HG03469 (cell line): ENCODE measurements around the gene SOWAHC.
"Not testable (repeated sequence)": the region's sequence is repeated elsewhere in the genome, so short reads cannot be mapped to it uniquely, and the experiment has no call there.

ENCODE experiments used
- ATAC-seq: cut with Tn5 transposase; IDR thresholded peaks from one replicate; pipeline ENCODE4 v1.9.1; 2021; ENCODE audit warnings: mild to moderate bottlenecking, moderate library complexity, moderate number of reproducible peaks; ENCODE audit not compliant: unreplicated experiment

Gene SOWAHC, protein sequence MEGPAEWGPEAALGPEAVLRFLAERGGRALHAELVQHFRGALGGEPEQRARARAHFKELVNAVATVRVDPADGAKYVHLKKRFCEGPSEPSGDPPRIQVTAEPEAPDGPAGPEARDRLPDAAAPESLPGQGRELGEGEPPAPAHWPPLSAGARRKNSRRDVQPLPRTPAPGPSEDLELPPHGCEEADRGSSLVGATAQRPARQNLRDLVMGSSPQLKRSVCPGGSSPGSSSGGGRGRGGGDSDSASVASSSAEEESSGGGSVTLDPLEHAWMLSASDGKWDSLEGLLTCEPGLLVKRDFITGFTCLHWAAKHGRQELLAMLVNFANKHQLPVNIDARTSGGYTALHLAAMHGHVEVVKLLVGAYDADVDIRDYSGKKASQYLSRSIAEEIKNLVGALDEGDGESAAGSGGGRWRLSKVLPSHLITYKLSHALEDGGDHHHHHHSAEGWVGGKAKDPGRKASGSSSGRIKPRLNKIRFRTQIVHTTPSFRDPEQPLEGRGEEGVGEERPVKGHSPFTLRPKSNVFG

DNA sequence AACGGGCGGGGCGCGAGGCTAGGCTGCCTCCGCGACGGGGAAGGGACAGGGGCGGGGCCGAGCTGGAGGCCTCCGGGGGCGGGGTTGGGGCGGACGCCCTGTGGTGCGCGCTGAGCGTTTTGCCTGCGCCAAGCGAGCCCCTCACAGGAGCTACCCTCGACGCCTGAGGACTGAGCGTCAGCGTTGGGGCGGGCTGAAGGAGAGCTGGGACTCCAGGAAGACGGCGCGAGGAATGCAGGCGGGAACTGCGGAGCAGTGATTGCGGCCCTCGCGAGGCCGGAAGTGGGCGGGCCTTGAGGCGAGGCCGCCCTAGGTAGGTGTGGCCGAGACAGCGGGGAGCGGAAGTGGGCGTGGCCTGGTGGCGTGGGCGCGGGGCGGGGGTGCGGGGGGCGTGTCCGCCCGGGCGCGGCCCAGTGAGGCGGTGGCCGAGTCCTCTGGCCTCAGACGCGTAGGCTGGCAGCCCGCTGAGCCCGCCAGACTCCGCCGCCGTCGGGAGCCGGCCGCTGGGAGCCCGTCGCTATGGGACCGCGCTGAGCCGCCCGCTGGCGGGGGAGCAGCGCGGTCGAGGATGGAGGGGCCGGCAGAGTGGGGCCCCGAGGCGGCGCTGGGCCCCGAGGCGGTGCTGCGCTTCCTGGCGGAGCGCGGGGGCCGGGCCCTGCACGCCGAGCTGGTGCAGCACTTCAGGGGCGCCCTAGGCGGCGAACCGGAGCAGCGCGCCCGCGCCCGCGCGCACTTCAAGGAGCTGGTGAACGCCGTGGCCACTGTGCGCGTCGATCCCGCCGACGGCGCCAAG is at the start of gene SOWAHC, which contains the start of gene SEPTIN10:
TSS of gene SOWAHC (plus strand) at position 443 of the 793 bp plus-strand sequence. CDS start at position 569, 126 bp downstream.
TSS of gene SEPTIN10 (minus strand) at position 45 of the 793 bp plus-strand sequence. CDS start 139 bp downstream, outside the sequence.
- ATAC-seq = peak; percentile 50

DNA sequence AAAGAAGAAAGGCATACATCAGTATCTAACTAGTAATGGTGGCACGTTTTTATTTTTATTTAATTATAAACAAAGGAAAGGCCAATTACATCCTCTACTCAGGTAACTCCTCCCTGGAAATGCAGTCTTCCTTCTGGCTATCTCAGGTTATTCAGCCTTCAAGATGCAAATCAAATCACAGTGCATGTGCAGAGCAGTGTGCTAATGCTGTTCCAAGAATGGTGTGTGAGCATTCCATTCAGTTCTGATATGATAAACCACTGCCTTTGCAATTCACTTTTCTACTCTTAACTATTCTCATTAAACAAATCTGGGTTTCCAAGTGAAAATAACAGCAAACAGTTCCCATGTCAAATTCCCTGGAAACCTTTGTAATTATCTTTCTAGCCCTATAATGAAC is 38.8 kb upstream of the SOWAHC start:
- no peak for ATAC-seq

DNA sequence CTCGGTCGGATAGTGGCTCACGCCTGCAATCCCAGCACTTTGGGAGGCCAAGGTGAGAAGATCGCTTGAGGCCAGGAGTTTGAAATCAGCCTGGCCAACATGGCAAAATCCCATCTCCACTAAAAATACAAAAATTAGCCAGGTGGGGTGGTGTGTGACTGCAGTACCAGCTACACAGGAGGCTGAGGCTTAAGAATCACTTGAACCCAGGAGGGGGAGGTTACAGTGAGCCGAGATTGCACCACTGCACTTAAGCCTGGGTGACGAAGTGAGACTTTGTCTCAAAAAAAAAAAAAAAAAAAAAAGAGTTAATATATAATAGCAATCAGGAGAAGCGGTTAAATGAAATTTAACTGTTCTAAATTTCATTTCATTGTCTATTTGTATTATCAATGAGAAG is 36.5 kb upstream of the SOWAHC start:
- not testable (repeated sequence) for ATAC-seq

DNA sequence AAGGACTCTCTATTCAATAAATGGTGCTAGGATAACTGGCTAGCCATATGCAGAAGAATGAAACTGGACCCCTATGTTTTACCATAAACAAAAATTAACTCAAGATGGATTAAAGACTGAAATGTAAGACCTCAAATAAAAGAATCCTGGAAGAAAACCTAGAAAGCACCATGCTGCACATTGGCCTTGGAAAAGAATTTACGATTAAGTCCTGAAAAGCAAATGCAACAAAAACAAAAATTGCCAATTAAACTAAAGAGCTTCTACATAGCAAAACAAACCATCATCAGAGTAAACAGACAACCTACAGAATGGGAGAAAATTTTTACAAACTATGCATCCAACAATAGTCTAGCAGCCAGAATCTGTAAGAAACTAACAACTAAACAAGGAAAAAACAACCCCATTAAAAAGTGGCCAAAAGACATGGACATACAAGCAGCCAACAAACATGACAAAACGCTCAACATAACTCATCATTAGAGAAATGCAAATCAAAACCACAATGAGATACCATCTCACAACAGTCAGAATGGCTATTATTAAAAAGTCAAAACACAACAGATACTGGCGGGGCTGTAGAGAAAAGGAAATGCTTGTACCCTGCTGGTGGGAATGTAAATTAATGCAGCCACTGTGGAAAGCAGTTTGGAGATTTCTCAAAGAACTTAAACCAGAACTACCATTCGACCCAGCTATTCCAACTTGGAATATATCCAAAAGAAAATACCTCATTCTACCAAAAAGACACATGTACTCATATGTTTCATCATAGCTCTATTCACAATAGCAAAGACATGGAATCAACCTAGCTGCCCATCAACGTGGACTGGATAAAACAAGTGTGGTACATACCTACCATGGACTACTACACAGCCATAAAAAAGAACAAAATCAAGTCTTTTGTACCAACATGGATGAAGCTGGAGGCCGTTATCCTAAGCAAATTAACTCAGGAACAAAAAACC is 31.0 kb upstream of the SOWAHC start:
- no peak for ATAC-seq

DNA sequence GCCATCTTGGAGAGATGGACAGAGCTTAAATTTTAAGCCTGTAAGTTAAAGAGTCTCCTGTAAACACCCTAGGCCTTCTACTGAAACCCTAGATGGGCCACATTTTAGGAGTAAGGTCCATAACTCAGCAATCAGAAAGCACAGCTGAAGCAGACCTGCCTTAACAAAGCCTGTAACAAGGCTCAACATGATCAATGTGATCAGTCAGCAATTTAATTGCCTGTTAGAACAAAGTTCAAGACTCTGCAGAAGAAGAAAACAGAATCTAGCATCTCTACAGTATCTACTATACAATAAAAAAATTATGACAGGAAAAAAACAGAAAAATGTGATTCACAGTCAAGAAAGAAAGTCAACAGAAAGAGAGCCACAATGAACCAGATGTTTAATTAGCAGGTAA is 27.5 kb upstream of the SOWAHC start:
- no peak for ATAC-seq

DNA sequence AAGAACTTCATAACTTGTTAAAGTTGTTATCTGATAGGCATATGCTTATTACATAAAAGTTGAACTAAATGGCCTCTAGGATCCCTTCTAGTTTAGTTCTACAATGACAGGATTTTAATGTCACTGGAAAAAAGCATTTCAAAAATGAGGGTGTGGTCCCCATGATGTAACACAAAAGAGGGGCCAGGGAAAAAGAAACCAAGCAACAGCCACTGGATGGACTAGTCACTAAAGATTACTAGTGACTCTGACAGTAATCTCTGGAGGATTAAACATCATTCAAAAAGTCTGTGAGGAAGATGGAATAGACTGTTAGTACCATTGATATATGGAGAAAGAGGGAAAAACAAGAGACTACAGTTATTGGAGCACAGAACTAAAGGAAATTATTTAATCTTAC is 23.0 kb upstream of the SOWAHC start:
- ATAC-seq = no peak

DNA sequence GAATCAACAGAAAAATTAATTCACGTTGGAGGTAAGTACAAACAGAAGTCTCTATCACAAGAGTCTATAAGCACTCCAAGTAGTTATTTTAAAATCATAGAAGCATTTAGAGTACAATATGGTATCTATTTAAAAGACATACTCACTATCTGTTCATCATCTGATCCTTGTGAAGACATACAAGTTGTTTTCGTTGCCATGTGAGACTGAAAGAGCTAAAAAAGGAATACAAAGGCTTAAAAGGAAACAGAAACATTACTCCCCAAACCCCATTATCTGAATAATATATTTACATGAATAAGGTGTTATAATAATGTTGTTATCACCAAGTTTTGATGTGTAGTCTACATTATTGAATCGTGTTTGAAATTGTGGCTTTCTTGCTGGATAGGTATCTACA is 21.3 kb upstream of the SOWAHC start:
- ATAC-seq = no peak

DNA sequence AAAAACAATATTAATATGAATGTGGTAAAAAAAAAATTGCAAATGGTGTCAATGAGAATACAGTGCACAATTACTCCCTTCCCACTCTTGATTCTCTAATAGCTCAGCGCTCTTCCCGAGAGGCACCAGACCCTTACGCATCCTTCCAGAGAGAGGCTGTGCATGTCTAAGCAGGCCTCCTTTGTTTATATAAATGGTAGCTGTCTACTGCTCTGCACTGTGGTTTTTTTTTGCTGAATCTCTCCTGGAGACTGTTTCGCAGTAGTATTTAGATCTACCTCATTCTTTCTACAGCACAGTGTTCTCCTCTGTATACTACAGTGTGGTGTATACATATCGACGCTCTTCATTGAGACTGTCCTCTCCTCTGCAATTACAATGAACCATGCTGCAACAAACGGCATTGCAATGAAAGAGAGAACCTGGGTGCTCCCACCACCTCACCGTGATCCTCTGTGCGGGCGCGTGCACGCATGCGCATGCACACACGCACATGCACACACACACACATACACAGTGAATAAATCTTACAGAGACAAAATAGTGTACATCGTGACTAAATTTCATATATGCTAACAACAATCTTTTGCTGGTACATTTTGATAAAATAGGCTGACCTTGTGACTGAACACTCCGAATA is 19.8 kb upstream of the SOWAHC start:
- ATAC-seq = no peak

DNA sequence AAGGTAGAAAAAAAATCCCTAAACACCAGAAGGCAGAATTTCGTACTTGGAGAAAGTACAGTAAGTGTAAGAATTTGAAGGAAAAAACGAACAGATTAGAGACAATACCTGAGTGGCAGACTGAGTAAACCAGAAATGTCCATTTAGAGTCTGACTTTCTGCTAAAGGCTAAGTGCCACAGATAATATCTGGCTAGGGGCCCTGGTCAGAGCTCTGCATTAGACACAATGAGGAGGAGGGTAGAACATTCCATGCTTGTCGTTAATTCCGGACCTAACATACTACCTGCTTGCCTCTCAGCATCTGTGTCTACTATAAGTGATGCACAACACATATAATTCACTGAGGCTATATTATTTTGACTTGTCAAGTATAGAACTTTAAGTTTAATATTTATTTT is 18.5 kb upstream of the SOWAHC start:
- ATAC-seq = no peak

DNA sequence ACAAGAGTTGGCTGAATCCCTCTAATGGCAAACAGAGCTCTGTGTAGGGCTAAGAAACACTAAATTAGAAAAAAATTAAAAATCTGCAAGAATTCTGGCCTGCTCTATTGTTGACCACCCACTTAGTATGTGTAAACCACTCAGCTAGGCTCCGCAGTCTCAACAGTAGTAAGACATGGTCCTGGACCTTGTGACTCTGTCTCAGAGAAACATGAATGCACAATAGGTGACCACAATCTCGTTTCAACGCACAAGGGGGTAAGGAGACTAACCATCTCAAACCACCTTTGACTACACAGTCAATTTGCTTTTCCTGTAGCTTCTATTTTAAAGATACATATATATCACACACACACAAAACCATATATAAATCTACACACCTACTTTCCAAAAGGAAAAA is 16.9 kb upstream of the SOWAHC start:
- ATAC-seq = no peak

DNA sequence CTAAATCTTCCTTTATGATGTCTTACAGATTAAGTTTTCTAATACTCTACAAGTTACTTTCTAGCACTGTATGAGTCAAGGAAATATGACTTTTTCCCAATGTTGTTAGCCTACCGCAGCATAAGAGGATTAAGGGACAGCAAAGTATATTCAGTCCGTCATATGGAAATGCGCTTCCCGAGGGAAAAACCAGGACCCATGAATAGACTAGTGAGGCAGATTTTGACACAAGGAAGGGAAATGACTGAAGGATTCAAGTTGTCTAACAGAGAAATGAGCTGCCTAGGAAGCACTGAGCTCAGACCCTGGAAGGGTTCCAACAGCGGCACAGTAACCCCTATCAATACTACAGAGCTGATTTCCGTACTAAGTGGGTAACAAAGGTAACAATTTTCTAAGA is 12.4 kb upstream of the SOWAHC start:
- no peak for ATAC-seq

DNA sequence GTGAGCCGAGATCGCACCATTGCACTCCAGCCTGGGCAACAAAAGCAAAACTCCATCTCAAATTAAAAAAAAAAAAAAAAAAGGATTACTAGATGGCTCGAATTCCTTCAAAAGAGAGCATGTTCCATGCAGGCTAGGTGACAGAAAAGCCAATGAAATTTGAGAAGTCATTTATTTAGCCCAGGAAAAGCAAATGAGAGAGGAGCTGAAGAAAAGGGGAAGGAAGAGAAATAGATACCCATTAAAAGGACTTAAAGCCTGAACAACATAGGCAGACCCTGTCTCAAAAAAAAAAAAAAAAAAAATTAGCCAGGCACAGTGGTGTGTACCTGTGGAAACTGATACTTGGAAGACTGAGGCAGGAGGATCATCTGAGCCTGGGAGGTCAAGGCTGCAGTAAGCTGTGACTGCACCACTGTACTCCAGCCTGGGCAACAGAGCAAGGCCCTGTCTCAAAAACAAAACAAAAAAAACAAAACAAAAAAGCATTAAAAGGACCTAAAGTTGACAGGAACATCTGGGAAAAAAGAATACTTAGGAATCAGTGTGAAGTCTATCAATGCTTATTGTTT is 11.5 kb upstream of the SOWAHC start:
- ATAC-seq = no peak

DNA sequence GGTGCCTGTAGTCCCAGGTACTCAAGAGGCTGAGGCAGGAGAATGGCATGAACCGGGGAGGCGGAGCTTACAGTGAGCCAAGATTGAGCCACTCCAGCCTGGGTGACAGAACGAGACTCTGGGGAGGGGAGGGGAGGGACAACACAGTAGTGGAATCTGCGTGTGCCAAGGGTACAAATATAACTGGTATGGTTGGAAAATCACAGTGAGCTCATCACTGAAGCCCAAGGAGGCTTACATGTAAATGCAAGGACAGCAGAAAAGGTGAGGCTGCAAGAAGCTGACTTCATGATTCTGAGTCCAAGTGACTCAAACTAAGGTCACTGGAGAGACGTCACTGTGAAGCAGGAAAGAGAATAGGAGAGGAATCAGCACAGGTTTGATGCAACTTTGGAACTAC is 9.6 kb upstream of the SOWAHC start:
- ATAC-seq = no peak

DNA sequence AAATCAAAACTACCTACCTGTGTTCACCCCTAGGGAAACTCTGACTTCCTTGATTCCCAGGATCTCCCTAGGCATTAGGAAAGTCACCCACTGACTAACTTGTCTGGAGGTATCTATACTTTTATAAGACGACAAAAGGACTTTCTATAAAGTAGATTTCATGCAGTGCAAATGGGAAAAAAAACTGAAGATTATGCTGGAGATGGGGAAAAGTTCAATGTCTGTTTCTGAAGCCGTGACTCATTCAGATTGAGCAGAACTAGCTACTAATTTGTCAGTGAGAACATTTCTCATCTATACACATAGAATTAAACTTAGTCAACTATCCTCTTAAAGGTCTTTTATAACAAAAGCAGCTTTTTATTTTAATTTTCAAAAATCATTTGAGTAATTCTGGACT is 6.4 kb upstream of the SOWAHC start:
- ATAC-seq = no peak

DNA sequence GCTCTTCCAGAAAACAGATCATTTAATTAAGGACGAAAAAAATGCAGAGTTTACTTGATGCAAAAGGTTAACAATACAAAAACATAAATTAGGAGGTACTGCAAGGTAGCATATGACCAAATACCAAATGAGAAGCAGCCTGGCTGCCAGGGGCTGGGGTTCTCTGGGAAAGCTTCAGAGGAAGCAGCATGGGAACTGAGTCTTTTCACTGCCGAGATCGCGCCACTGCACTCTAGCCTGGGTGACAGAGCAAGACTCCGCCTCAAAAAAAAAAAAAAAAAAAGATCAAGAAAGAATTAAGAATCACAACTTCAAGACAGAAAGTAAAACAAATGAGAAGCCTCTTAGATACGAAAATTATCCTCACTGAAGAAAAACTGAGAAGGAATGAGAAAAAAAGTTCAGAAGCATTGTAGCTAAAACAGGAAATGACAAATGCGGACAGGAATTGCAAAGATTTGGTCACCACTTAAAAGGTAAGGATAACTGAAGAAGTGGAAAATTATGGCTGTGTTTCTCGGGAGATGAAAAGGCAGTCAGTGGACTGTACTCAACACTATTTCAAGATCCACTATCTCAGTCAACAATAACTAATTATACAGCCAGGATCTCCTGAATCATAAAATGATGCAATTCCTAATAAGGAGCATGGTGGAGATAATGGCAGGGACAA is 4.7 kb upstream of the SOWAHC start:
- ATAC-seq = no peak

DNA sequence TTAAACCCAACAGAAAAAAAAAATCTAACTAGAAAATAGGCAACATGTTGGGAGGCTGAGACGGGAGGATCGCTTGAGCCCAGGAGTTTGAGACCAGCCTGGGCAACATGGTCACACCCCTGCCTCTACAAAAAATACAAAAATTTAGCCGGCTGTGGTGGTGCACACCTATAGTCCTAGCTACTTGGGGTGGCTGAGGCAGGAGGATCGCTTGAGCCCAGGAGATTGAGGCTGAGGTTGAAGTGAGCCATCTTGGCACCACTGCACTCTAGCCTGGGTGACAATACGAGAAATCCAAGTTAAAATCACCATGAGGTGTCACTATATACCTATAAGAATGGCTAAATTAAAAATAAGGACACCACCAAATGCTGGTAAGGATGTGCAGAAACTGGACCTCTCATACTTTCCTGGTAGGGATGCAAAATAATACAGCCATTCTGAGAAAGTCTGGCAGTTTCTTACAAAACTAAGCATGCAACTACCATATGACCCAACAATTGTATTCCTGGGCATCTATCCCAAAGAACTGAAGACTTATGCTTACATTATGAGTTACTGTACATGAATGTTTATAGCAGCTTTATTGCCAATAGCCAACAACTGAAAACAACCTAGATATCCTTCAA is 2.6 kb upstream of the SOWAHC start:
- ATAC-seq = no peak

DNA sequence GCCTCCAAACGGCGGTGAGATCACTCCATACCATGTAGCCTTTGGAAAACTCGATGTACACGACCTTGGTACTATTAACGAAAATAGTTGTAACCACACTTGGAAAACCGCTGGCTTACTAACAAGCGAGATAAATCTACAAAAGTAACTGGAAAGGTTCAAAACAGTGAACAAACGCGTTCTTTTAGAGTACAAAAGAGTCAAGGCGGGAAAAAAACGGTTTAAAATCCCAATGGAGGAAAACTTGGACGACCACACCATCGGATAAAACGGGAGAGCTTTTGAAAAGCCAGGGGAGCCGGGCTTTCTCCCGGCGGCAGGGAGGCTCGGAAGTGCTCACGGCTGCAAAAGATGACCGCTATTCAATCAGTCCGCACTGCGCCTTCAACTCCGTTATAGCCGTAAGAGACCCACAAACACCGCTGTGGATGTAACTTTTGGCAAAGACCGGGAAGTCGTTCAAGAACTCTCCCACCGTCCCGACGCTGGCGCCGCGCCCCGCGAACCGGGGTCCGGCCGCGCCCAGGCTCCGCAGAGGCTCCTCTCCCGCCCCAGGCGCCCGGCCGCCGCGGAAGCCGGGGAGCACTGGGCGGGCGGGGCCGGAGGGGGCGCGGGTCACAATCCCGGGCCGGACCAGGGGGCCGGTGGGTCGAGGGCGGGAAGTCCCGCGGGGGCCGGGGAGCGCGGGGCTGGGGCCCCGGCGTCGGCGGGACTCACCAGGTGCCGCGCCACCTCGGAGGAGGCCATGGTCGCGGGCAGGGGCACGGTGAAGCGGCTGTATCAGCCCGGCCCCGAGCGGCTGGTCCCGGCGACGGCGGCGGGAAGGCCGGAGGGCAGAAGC is 863 bp upstream of the SOWAHC start:
- peak; percentile 9 for ATAC-seq
